NCI-H146 (cell line): ENCODE measurements around the gene CEACAM7.
"Not testable (repeated sequence)": the region's sequence is repeated elsewhere in the genome, so short reads cannot be mapped to it uniquely, and the experiment has no call there.

ENCODE experiments used
- DNase-seq: peaks from one replicate; lab custom pipeline; 2025; lab: John Stamatoyannopoulos, UW

CEACAM7 gene

DNA sequence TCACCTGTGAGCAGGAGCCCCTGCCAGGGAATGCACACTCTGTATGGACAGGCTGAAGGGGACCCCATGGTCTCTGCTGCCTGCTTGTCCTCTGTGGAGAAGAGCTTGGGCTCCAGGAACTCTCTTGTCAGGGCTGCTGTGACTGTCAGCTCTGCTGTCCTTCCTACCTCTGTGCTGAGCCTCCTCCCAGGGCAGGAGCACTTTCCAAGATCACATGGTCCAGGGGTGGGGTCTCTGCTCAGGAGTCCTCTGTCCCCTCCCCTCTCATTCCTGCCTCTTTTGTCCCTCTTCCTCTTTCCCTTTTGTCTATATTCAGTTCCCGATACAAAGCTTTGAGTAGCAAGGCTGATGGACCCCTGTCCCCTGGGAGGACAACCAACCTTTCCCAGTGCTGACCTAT is at the start of gene CEACAM7:
Gene CEACAM7 (minus strand): TSS at position 173 of the 400 bp plus-strand sequence. CDS start 105 bp downstream, at position 68.
- DNase-seq = no peak

DNA sequence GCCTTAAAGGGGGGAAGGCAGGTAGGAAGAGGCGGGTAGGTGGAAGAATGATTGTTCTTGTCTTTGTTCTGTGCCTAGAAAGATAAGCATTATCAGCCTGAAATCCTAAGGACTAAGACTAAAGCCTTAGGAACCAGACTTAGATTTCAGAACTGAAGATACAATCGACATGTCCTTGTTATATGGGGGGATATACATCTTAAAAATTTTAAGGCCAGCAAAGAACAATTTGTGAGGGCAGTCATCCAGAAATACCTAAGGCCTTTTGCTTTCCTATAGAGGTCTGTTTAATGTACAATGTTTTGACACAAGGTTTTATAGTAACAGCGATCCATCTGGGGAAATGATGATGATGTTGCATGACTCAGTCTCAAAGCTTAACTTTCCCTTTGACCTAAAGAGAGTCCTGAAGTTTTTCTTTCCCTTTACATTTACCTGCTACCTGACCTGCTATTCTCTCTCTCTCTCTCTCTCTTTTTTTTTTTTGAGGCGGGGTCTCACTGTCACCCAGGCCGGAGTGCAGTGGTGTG is 47.1 kb upstream of the CEACAM7 start:
- DNase-seq = no peak

DNA sequence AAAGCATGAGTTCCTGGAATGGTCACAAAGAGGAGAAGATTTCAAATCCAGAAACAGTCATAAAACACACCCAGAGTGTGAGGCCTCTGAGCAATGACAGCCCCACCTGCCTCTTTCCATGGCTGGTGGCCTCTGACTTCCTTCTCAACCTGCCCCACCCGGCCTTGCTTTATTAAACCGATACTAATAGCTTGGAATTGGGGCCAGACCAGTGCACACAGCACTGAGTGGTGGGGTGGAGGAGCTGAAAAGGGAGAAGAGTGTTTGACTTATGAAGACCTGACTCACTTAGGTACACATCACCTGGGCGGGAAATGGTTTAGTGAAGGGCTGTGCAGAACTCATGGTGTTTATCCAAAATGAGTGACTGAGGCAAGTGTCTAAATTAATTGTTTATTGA is 46.5 kb upstream of the CEACAM7 start:
- DNase-seq = peak; percentile 71

DNA sequence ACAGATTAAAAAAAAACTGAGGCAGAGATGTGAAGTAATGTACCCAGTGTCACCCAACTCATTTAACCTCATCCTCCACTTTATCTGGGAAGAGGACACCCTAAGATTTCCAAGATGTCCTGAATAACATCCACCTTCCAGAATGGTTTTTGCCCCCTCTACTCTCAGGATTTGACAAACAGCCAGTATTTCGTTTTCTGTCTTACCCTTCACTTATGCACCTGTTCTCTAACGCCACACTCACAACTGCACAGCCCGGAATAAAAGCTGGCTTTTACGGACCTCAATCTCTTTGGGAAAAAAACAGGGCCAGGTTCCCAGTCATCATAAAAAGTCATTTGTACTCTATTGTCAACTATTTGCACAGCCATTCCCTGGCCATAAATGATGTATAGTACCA is 46.1 kb upstream of the CEACAM7 start:
- DNase-seq = peak; percentile 71

DNA sequence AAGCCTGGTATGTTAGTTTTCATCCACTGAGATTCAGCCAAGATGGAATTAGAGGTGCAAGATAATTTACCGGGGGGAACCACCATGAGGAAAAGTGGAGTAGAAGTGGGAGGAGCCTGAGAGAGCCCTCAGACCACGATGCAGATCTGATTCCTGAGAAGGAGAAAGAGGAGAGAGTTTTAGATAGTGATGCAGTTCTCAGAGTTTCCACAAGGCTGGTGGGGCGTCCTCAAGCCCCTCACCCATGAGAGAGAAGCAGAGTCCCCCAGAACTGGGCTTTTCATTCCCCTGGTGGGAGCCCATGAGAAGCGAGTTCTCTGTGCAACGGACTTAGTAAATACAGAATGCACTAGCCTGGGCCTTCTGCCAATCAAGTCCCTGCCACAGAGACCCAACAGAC is 38.4 kb upstream of the CEACAM7 start:
- no peak for DNase-seq

DNA sequence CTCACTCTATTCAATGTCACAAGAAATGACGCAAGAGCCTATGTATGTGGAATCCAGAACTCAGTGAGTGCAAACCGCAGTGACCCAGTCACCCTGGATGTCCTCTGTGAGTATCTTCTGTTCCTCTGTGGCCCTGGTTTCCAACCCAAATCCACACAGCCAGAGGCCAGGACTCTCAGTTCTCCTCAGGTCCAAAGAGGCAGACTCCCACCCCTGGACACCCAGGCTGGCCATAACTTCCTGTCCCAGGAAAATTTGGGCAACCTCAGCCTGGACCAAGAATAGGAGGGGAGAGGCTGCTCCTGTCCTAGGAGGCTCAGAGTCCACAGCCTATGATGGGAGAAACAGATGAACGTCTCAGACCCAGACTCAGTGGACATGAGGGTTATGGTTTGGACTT is 32.0 kb upstream of the CEACAM7 start:
- no peak for DNase-seq

DNA sequence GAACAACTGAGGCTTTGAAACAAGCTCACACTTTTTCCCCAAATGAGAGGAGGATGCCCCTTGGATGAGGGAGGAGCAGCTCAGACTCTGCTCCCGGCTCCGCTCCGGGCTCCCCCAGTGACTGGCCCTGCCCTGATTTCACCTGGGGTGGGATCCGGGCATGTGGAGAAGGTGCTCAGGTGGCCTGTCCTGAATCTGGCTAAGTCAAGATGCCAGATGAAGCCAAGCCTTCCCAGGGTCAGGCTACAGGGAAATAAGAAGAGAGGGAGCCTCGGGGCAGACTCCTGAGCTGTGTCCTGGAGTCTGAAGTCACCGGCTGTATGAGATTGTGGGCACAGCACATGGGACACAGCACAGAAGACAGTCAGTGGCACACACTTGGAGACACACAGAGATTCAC is 30.7 kb upstream of the CEACAM7 start:
- no peak for DNase-seq

DNA sequence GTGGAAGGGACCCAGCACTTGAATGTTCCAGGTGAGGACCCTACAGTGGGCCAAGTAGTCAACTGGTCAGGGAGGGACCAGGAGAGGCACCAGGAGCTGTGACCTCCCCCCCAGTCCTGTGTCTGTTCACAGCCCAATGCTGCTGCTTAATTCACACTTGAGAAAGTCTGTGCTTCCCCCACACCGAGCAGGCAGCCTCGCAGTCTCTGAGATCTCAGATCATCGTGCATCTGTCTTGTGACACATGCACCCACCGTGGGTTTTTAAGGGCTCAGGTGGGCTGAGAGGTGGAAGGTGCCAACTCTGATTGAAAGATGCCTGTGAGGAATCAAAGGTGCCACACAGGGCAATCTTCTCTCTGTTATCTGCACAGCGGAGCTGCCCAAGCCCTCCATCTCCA is 26.5 kb upstream of the CEACAM7 start:
- no peak for DNase-seq

DNA sequence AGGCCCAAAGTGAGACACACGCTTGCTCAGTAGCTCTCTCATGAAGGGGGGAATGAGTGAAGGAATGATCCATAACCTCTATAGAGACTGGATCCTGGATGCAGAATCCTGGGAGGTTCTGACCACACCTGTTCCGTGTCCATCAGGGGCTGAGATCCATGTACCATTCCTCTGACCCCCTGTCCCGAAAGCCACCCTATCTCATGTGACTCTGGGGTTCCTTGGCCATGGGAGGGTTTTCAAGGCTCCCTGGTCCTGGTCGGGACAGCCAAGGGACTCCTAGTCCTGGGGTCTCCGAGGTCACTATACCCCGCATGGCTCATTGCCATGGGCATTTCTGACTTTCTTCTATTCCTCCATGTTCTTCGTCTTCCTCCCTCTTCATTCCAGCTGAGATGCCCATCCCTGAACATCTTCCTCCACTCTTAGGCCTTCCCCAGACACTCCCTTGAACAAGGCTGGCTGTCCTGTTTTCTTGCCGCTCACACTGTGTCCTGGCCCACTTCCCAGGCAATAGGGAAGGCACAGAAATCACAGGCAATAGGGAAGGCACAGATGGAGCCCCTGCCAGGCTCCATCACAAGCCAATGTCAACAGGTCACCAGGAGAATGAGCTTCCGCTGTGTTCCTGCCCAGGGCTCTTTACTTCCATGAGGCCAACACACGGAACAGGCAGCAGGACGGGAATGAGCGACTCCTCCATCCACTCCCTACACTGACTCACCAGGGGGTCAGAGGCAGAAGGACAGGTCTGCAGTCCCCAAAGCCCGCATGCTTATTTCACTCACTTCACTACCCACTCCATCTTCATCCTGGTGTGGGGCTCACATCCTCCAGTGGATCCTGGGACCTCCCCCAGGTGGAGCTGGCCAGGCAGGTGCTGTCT is 23.5 kb upstream of the CEACAM7 start:
- DNase-seq = no peak

DNA sequence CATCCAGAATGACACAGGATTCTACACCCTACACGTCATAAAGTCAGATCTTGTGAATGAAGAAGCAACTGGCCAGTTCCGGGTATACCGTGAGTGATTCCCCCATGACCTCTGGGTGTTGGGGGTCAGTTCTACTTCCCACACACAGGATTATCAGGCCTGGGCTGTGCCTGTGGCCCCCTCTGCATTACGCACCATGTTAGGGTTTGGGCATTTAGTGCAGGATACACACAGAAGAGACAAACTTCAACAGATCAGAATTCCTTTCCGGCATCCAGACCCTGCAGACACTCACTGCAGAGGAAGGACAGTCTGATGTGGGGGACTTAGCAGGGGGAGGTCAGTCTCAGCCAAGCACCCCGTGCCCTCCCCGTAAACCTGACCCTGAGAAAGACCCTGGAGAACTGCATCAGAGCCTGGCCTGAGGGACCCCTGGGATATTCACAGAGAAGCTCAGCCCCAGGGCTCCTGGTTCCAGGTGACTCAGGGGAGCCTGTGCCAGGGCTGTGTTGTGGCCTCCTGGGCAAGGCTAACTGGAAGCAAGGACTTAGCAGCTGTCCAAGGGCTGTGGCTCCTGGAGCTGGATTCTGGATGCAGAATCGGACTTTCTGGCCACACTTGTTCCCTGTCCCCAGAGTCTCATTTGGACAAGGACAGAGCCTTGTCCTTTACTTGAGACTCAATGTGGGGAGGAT is 22.0 kb upstream of the CEACAM7 start:
- DNase-seq = no peak

DNA sequence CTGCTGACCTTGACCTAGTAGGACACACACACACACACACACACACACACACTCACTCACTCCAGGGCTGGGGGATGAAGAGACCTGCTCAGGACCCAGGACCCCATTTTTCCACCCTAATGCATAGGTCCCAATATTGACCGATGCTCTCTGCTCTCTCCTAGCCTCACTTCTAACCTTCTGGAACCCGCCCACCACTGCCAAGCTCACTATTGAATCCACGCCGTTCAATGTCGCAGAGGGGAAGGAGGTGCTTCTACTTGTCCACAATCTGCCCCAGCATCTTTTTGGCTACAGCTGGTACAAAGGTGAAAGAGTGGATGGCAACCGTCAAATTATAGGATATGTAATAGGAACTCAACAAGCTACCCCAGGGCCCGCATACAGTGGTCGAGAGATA is 21.4 kb upstream of the CEACAM7 start:
- DNase-seq = not testable (repeated sequence)

DNA sequence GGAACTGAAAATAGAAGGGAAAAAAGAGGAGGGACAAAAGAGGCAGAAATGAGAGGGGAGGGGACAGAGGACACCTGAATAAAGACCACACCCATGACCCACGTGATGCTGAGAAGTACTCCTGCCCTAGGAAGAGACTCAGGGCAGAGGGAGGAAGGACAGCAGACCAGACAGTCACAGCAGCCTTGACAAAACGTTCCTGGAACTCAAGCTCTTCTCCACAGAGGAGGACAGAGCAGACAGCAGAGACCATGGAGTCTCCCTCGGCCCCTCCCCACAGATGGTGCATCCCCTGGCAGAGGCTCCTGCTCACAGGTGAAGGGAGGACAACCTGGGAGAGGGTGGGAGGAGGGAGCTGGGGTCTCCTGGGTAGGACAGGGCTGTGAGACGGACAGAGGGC is 20.4 kb upstream of the CEACAM7 start, which contains the start of gene CEACAM5:
Gene CEACAM5 (plus strand): TSS at position 146 of the 400 bp plus-strand sequence. CDS start 106 bp downstream, at position 252.
- peak; percentile 12 for DNase-seq

DNA sequence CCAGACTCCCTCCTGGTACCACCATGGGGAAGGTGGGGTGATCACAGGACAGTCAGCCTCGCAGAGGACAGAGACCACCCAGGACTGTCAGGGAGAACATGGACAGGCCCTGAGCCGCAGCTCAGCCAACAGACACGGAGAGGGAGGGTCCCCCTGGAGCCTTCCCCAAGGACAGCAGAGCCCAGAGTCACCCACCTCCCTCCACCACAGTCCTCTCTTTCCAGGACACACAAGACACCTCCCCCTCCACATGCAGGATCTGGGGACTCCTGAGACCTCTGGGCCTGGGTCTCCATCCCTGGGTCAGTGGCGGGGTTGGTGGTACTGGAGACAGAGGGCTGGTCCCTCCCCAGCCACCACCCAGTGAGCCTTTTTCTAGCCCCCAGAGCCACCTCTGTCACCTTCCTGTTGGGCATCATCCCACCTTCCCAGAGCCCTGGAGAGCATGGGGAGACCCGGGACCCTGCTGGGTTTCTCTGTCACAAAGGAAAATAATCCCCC is 19.9 kb upstream of the CEACAM7 start:
- DNase-seq = no peak

DNA sequence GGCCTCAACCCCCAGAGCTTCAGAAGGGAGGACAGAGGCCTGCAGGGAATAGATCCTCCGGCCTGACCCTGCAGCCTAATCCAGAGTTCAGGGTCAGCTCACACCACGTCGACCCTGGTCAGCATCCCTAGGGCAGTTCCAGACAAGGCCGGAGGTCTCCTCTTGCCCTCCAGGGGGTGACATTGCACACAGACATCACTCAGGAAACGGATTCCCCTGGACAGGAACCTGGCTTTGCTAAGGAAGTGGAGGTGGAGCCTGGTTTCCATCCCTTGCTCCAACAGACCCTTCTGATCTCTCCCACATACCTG is 19.4 kb upstream of the CEACAM7 start:
- peak; percentile 22 for DNase-seq

DNA sequence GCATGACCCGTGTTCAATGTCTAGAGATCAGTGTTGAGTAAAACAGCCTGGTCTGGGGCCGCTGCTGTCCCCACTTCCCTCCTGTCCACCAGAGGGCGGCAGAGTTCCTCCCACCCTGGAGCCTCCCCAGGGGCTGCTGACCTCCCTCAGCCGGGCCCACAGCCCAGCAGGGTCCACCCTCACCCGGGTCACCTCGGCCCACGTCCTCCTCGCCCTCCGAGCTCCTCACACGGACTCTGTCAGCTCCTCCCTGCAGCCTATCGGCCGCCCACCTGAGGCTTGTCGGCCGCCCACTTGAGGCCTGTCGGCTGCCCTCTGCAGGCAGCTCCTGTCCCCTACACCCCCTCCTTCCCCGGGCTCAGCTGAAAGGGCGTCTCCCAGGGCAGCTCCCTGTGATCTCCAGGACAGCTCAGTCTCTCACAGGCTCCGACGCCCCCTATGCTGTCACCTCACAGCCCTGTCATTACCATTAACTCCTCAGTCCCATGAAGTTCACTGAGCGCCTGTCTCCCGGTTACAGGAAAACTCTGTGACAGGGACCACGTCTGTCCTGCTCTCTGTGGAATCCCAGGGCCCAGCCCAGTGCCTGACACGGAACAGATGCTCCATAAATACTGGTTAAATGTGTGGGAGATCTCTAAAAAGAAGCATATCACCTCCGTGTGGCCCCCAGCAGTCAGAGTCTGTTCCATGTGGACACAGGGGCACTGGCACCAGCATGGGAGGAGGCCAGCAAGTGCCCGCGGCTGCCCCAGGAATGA is 18.9 kb upstream of the CEACAM7 start:
- peak; percentile 79 for DNase-seq

DNA sequence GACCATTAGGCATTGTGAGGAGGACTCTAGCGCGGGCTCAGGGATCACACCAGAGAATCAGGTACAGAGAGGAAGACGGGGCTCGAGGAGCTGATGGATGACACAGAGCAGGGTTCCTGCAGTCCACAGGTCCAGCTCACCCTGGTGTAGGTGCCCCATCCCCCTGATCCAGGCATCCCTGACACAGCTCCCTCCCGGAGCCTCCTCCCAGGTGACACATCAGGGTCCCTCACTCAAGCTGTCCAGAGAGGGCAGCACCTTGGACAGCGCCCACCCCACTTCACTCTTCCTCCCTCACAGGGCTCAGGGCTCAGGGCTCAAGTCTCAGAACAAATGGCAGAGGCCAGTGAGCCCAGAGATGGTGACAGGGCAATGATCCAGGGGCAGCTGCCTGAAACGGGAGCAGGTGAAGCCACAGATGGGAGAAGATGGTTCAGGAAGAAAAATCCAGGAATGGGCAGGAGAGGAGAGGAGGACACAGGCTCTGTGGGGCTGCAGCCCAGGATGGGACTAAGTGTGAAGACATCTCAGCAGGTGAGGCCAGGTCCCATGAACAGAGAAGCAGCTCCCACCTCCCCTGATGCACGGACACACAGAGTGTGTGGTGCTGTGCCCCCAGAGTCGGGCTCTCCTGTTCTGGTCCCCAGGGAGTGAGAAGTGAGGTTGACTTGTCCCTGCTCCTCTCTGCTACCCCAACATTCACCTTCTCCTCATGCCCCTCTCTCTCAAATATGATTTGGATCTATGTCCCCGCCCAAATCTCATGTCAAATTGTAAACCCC is 17.5 kb upstream of the CEACAM7 start:
- DNase-seq = no peak

DNA sequence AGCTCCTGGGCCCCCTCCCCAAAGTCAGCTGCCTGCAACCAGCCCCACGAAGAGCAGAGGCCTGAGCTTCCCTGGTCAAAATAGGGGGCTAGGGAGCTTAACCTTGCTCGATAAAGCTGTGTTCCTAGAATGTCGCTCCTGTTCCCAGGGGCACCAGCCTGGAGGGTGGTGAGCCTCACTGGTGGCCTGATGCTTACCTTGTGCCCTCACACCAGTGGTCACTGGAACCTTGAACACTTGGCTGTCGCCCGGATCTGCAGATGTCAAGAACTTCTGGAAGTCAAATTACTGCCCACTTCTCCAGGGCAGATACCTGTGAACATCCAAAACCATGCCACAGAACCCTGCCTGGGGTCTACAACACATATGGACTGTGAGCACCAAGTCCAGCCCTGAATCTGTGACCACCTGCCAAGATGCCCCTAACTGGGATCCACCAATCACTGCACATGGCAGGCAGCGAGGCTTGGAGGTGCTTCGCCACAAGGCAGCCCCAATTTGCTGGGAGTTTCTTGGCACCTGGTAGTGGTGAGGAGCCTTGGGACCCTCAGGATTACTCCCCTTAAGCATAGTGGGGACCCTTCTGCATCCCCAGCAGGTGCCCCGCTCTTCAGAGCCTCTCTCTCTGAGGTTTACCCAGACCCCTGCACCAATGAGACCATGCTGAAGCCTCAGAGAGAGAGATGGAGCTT is 15.7 kb upstream of the CEACAM7 start:
- no peak for DNase-seq

DNA sequence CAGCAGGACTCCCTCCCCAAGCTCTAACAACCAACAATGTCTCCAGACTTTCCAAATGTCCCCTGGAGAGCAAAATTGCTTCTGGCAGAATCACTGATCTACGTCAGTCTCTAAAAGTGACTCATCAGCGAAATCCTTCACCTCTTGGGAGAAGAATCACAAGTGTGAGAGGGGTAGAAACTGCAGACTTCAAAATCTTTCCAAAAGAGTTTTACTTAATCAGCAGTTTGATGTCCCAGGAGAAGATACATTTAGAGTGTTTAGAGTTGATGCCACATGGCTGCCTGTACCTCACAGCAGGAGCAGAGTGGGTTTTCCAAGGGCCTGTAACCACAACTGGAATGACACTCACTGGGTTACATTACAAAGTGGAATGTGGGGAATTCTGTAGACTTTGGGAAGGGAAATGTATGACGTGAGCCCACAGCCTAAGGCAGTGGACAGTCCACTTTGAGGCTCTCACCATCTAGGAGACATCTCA is 14.1 kb upstream of the CEACAM7 start:
- no peak for DNase-seq

DNA sequence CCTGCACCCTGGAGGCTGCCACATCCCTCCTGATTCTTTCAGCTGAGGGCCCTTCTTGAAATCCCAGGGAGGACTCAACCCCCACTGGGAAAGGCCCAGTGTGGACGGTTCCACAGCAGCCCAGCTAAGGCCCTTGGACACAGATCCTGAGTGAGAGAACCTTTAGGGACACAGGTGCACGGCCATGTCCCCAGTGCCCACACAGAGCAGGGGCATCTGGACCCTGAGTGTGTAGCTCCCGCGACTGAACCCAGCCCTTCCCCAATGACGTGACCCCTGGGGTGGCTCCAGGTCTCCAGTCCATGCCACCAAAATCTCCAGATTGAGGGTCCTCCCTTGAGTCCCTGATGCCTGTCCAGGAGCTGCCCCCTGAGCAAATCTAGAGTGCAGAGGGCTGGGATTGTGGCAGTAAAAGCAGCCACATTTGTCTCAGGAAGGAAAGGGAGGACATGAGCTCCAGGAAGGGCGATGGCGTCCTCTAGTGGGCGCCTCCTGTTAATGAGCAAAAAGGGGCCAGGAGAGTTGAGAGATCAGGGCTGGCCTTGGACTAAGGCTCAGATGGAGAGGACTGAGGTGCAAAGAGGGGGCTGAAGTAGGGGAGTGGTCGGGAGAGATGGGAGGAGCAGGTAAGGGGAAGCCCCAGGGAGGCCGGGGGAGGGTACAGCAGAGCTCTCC is 13.5 kb upstream of the CEACAM7 start:
- peak; percentile 10 for DNase-seq
